ENCODE results near the gene MXRA7.
"Not testable (repeated sequence)": the region's sequence is repeated elsewhere in the genome, so short reads cannot be mapped to it uniquely, and the experiment has no call there.

DNA sequence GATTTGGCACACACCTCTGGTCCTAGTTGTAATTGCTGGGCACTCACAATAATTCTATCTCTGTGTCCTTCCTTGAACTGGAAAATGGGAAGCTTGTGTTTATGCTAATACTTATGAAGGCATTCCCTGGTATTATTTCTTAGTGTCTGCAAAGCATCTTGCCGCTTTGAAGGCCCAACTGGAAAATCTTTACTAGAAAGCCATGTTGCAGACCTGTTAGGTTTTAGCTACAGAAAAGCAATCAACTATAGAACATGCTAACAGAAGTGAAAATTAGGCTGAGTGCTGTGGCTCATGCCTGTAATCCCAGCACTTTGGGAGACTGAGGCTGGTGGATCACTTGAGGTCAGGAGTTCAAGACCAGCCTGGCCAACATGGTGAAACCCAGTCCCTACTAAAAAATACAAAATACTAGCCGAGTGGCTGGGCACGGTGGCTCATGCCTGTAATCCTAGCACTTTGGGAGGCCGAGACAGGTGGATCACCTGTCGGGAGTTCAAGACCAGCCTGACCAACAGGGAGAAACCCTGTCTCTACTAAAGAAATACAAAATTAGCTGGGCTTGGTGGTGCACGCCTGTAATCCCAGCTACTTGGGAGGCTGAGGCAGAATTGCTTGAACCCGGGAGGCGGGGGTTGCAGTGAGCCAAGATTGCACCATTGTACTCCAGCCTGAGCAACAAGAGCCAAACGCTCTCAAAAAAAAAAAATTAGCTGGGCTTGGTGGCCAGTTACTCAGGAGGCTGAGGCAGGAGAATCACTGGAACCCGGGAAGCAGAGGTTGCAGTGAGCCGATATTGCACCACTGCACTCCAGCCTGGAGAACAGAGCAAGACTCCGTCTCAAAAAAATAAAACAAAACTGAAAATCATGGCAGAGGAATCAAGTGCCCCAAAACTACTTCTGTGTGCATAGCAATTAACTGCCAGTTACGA is 21.3 kb upstream of the MXRA7 start:
- not testable (repeated sequence) for TF ChIP-seq ZNF10 (tag by site-specific recombination; IDR thresholded peaks at IDR 0.05); ZNF600 (tag by site-specific recombination; IDR thresholded peaks at IDR 0.05); HOXA7 (CRISPR knock-in tag; IDR thresholded peaks at IDR 0.05; ENCODE audit: borderline replicate concordance); KLF16 (tag by site-specific recombination; IDR thresholded peaks at IDR 0.05); ZNF513 (tag by site-specific recombination; IDR thresholded peaks at IDR 0.05); TCF7L2 (IDR thresholded peaks at IDR 0.05; ENCODE audit: borderline replicate concordance, low read depth, low read length); ZNF777 (tag by site-specific recombination; IDR thresholded peaks at IDR 0.05; ENCODE audit: borderline replicate concordance); REST (tag by site-specific recombination; IDR thresholded peaks at IDR 0.05)
- TF ChIP-seq, protein P1, sequence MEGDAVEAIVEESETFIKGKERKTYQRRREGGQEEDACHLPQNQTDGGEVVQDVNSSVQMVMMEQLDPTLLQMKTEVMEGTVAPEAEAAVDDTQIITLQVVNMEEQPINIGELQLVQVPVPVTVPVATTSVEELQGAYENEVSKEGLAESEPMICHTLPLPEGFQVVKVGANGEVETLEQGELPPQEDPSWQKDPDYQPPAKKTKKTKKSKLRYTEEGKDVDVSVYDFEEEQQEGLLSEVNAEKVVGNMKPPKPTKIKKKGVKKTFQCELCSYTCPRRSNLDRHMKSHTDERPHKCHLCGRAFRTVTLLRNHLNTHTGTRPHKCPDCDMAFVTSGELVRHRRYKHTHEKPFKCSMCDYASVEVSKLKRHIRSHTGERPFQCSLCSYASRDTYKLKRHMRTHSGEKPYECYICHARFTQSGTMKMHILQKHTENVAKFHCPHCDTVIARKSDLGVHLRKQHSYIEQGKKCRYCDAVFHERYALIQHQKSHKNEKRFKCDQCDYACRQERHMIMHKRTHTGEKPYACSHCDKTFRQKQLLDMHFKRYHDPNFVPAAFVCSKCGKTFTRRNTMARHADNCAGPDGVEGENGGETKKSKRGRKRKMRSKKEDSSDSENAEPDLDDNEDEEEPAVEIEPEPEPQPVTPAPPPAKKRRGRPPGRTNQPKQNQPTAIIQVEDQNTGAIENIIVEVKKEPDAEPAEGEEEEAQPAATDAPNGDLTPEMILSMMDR (tag by site-specific recombination; IDR thresholded peaks at IDR 0.05): not testable (repeated sequence)
- TF ChIP-seq ZBTB17 (tag by site-specific recombination; IDR thresholded peaks at IDR 0.05): 0 out of 2 replicates have a peak, but pooled peaks have one; percentile 25
- TF ChIP-seq, protein P2, sequence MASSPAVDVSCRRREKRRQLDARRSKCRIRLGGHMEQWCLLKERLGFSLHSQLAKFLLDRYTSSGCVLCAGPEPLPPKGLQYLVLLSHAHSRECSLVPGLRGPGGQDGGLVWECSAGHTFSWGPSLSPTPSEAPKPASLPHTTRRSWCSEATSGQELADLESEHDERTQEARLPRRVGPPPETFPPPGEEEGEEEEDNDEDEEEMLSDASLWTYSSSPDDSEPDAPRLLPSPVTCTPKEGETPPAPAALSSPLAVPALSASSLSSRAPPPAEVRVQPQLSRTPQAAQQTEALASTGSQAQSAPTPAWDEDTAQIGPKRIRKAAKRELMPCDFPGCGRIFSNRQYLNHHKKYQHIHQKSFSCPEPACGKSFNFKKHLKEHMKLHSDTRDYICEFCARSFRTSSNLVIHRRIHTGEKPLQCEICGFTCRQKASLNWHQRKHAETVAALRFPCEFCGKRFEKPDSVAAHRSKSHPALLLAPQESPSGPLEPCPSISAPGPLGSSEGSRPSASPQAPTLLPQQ (tag by site-specific recombination; IDR thresholded peaks at IDR 0.05): not testable (repeated sequence)
- TF ChIP-seq ZNF664 (tag by site-specific recombination; IDR thresholded peaks at IDR 0.05): 0 out of 2 replicates have a peak, but pooled peaks have one; percentile 7
- TF ChIP-seq, protein P3, sequence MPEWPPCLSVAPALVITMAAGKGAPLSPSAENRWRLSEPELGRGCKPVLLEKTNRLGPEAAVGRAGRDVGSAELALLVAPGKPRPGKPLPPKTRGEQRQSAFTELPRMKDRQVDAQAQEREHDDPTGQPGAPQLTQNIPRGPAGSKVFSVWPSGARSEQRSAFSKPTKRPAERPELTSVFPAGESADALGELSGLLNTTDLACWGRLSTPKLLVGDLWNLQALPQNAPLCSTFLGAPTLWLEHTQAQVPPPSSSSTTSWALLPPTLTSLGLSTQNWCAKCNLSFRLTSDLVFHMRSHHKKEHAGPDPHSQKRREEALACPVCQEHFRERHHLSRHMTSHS (tag by site-specific recombination; IDR thresholded peaks at IDR 0.05): not testable (repeated sequence)

Data from HEK293 (cell line).